Activated CD8-positive, alpha-beta T cell treated with anti-CD3 and anti-CD28 coated beads, Interleukin-2, amount 10 ng/mL, durations not matched to agents 7 days and 5 days (primary cell): Measurements from ENCODE around the gene ZSCAN12. TPM values are rescaled to one million over a fixed set of nuclear protein-coding genes. Genes with fewer than 3 reads are reported as not detected.
"Not testable (repeated sequence)": the region's sequence is repeated elsewhere in the genome, so short reads cannot be mapped to it uniquely, and the experiment has no call there.

Source experiments
- ATAC-seq: fragments of 150-1000 bp; cut with Tn5 transposase; one replicate; pipeline ENCODE4 v1.10.0; 2021; ENCODE audit warnings: moderate library complexity
- CTCF ChIA-PET: fragments of 350-600 bp; sonication (Branson Sonifier 250); formaldehyde crosslinking; loops from one replicate; lab custom pipeline; 2021; ENCODE audit warnings: antibody characterized with exemption; lab: Charles Lee
- POLR2A ChIA-PET: fragments of 350-600 bp; sonication (Branson Sonifier 250); formaldehyde crosslinking; loops from one replicate; lab custom pipeline; 2021; ENCODE audit warnings: antibody characterized with exemption; lab: Charles Lee
- DNase-seq: peaks from one replicate; pipeline ENCODE4 v3.0.0-alpha.2; 2020
- H3K27ac Mint-ChIP-seq: one replicate; pipeline ENCODE4 v1.8.0; 2021; ENCODE audit warnings: mild to moderate bottlenecking, mixed read lengths
- H3K27me3 Mint-ChIP-seq: one replicate; pipeline ENCODE4 v1.8.0; 2021; ENCODE audit warnings: low read depth, mixed read lengths
- H3K36me3 Mint-ChIP-seq: one replicate; pipeline ENCODE4 v1.8.0; 2021; ENCODE audit warnings: low read depth, mixed read lengths
- H3K4me1 Mint-ChIP-seq: one replicate; pipeline ENCODE4 v1.8.0; 2021; ENCODE audit warnings: low read depth, mixed read lengths
- H3K4me3 Mint-ChIP-seq: one replicate; pipeline ENCODE4 v1.8.0; 2021; ENCODE audit warnings: mild to moderate bottlenecking, mixed read lengths
- H3K9me3 Mint-ChIP-seq: one replicate; pipeline ENCODE4 v1.8.0; 2022; ENCODE audit warnings: mixed read lengths; ENCODE audit not compliant: insufficient read depth
- total RNA-seq, 2 experiments: library from RNA; stranded (reverse); gene quantifications; one replicate each; pipeline ENCODE4 v1.2.3, GENCODE V29; 2021

Gene ZSCAN12
- total RNA-seq, 2 experiments from 2014 or later = 10.8 to 11.4 TPM

- Mint-ChIP-seq H3K4me3 (peak overlapping the region; percentile 19), H3K27ac (peak overlapping the region; percentile 86), H3K36me3 (peaks cover 27% of the 10 kb centered on the region), H3K9me3 (peaks cover 10% of the 10 kb centered on the region), H3K4me1 (peaks cover 54% of the 10 kb centered on the region), H3K27me3 (peaks cover 11% of the 10 kb centered on the region)
- ChIA-PET CTCF (interaction anchor here (0.7 to 1.6 kb wide), 8 partner anchors 10 to 117 kb away, joined by 3 to 4 read pairs (median 3); partner anchors contain the start of genes ZSCAN12 and ZSCAN23), POLR2A (interaction anchor here (0.6 to 1.2 kb wide), 4 partner anchors 17 to 289 kb away, joined by 3 to 7 read pairs (median 4); partner anchors contain the start of gene ZSCAN23)
- ATAC-seq = peak; percentile 76
- peak; percentile 43 for DNase-seq
Observed at GRCh38 chr6:28425944-28426541, 26.5 kb upstream of the ZSCAN12 start.

DNA sequence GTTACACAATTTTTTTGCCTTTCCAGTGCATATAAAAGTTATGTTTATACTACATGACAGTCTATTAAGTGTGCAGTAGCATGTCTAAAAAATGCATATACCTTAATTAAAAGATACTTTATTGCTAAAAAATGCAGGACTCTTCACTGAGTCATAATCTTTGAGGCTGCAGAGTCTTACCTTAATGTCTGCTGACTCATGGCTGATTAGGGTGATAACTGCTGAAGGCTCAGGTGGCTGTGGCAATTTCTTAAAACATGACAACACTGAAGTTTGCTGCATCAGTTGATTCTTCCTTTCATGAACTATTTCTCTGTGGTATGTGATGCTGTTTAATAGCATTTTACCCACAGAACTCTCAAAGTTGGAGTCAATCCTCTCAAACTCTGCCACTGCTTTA is 24.6 kb upstream of the ZSCAN12 start:
- Mint-ChIP-seq H3K4me1 (peaks cover 54% of the 10 kb centered on the region), H3K36me3 (peaks cover 26% of the 10 kb centered on the region), H3K27ac (no peak overlapping the region), H3K27me3 (peaks cover 18% of the 10 kb centered on the region), H3K4me3 (no peak overlapping the region), H3K9me3 (peaks cover 10% of the 10 kb centered on the region)
- no peak for ATAC-seq
- ChIA-PET POLR2A (no interaction called here), CTCF (no interaction called here)
- no peak for DNase-seq

GRCh38 chr6:28423546-28423945 is 24.0 kb upstream of the ZSCAN12 start:
- peaks cover 10% of the 10 kb centered on the region for H3K9me3 Mint-ChIP-seq
- ChIA-PET POLR2A (no interaction called here), CTCF (no interaction called here)
- H3K4me3 Mint-ChIP-seq = no peak overlapping the region
- H3K27me3 Mint-ChIP-seq = peaks cover 18% of the 10 kb centered on the region
- DNase-seq (no peak), ATAC-seq (no peak)
- H3K36me3 Mint-ChIP-seq = peaks cover 26% of the 10 kb centered on the region
- H3K4me1 Mint-ChIP-seq = peaks cover 48% of the 10 kb centered on the region
- no peak overlapping the region for H3K27ac Mint-ChIP-seq

DNA sequence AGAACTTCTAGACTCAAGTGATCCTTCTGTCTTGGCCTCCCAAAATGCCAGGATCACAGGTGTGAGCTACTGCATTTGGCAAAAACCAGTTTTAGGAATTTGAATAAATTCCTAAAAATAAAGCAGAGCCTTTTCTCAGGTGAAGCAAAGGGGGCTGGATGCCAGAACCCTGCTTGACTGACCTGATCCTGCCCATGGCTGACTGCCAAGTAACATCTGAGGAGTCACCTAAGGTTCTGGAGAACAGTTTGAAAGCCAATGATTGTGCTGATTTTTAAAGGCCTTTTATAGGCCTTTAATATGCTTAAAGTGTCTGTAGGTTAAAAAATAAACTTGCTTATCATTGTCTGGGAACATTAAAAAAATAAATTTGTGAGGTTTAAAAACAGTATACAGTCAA is 14.1 kb upstream of the ZSCAN12 start:
- Mint-ChIP-seq H3K4me1 (peaks cover 7% of the 10 kb centered on the region), H3K27me3 (peaks cover 14% of the 10 kb centered on the region), H3K9me3 (peaks cover 11% of the 10 kb centered on the region), H3K4me3 (no peak overlapping the region), H3K27ac (no peak overlapping the region), H3K36me3 (peaks cover 11% of the 10 kb centered on the region)
- DNase-seq (no peak), ATAC-seq (no peak)
- POLR2A ChIA-PET = no interaction called here
- CTCF ChIA-PET = interaction anchor here (1.3 kb wide), 1 partner anchor 51 kb away, joined by 4 read pairs; no protein-coding TSS in a partner anchor

DNA sequence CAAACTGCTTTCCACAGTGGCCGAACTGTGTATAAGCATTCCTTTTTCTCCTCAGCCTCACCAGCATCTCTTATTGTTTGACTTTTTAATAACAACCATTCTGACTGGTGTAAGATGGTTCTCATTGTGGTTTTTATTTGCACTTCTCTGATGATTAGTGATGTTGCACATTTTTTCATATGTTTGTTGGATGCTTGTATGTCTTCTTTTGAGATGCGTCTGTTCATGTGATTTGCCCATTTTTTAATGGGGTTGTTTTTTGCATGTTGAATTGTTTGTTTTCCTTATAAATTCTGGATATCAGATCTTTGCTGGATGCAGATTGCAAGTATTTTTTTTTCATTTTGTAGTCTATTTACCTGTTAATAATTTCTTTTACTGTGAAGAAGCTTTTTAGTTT is 11.2 kb upstream of the ZSCAN12 start:
- Mint-ChIP-seq H3K27ac (no peak overlapping the region), H3K27me3 (peaks cover 14% of the 10 kb centered on the region), H3K36me3 (peaks cover 13% of the 10 kb centered on the region), H3K4me1 (peaks cover 36% of the 10 kb centered on the region), H3K4me3 (no peak overlapping the region), H3K9me3 (peaks cover 11% of the 10 kb centered on the region)
- DNase-seq = no peak
- no peak for ATAC-seq
- ChIA-PET CTCF (interaction anchor here (0.9 kb wide), 1 partner anchor 15 kb away, joined by 3 read pairs; no protein-coding TSS in a partner anchor), POLR2A (no interaction called here)

DNA sequence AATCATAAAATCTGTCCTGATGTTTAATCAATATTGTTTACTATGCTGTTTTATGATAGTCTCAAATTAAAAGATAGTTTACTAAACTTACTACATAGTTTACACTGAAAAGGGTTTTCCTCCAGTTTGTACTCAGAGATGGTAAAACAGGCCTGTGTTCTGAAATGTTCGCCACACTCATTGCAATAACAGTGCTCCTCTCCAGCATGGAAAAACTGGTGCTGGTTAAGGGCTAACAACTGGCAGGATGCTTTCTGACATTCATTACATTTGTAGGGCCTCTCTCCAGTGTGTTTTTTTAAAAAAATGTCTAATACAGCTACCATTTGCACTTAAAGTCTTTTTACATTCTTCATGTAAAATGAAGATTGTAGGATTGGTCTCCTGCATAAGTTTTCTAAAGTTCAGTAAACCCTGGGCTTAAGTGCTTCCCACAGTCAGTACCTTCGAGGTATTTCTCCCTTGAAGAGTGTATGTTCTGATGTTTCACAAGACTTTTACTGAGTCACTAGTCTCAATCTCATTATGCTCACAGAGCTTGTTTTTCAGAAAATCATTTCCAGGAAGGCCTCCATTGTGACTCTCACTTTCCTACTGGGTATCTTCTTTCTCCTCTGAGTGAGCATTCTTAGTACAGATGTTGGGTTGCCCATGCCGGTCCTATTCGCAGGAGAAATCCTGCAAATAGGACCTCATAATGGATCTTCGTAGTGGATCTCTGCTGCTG is 8.7 kb upstream of the ZSCAN12 start:
- no peak for DNase-seq
- Mint-ChIP-seq H3K9me3 (peaks cover 11% of the 10 kb centered on the region), H3K27ac (peak overlapping the region; percentile 65), H3K4me1 (peaks cover 41% of the 10 kb centered on the region), H3K36me3 (peaks cover 18% of the 10 kb centered on the region), H3K27me3 (peaks cover 14% of the 10 kb centered on the region), H3K4me3 (no peak overlapping the region)
- ChIA-PET CTCF (interaction anchor here (1.2 to 1.6 kb wide), 2 partner anchors 26 to 35 kb away, joined by 3 to 5 read pairs; partner anchors contain the start of gene ZSCAN23), POLR2A (interaction anchor here (1.4 kb wide), 1 partner anchor 35 kb away, joined by 3 read pairs; the partner anchor contains the start of gene ZSCAN23)
- peak; percentile 67 for ATAC-seq

DNA sequence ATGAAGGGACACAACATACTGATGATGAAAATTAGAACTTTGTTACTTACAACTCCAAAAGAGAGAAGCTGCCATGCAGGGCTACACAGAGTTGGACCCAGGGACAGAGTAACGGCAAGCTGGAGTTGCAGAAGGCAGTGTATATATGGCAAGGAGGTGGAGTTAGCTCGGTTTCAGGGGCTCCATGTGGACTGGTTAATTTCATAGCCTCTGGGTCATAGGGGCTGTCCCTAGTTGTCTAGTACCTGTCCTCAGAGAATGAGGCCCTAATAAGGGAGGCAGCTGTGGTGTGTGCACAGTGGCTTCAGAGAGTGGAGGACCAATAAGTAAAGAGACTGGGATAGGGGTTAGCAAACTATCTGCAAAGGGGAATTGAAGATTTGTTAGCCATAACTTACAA is 7.9 kb upstream of the ZSCAN12 start:
- no peak overlapping the region for H3K27ac Mint-ChIP-seq
- ATAC-seq = no peak
- no peak for DNase-seq
- H3K4me1 Mint-ChIP-seq = peaks cover 49% of the 10 kb centered on the region
- H3K9me3 Mint-ChIP-seq = peaks cover 11% of the 10 kb centered on the region
- ChIA-PET POLR2A (interaction anchor here (1.4 kb wide), 1 partner anchor 36 kb away, joined by 3 read pairs; the partner anchor contains the start of gene ZSCAN23), CTCF (interaction anchor here (1.2 to 1.6 kb wide), 2 partner anchors 27 to 35 kb away, joined by 3 to 5 read pairs; partner anchors contain the start of gene ZSCAN23)
- peaks cover 18% of the 10 kb centered on the region for H3K36me3 Mint-ChIP-seq
- H3K4me3 Mint-ChIP-seq = no peak overlapping the region
- peaks cover 16% of the 10 kb centered on the region for H3K27me3 Mint-ChIP-seq

DNA sequence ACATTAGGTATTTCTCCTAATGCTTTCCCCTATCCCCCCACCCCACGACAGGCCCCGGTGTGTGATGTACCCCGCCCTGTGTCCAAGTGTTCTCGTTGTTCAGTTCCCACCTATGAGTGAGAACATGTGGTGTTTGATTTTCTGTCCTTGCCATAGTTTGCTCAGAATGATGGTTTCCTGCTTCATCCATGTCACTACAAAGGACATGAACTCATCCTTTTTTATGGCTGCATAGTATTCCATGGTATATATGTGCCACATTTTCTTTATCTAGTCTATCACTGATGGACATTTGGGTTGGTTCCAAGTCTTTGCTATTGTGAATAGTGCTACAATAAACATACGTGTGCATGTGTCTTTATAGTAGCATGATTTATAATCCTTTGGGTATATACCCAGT is 4.4 kb upstream of the ZSCAN12 start:
- peaks cover 65% of the 10 kb centered on the region for H3K4me1 Mint-ChIP-seq
- H3K27ac Mint-ChIP-seq, POLR2A ChIA-PET, CTCF ChIA-PET, DNase-seq, ATAC-seq, H3K27me3 Mint-ChIP-seq, H3K9me3 Mint-ChIP-seq, H3K4me3 Mint-ChIP-seq: not testable (repeated sequence)
- H3K36me3 Mint-ChIP-seq = peaks cover 13% of the 10 kb centered on the region

- POLR2A ChIA-PET = interaction anchor here (1.1 kb wide), 1 partner anchor 53 kb away, joined by 3 read pairs; the partner anchor contains the start of gene ZKSCAN3
- CTCF ChIA-PET = interaction anchor here (0.5 to 1.6 kb wide), 7 partner anchors 23 to 503 kb away, joined by 3 to 4 read pairs (median 4); partner anchors contain the start of gene ZSCAN26
- H3K36me3 Mint-ChIP-seq = peaks cover 22% of the 10 kb centered on the region
Observed at GRCh38 chr6:28402197-28402596, 2.6 kb upstream of the ZSCAN12 start.

DNA sequence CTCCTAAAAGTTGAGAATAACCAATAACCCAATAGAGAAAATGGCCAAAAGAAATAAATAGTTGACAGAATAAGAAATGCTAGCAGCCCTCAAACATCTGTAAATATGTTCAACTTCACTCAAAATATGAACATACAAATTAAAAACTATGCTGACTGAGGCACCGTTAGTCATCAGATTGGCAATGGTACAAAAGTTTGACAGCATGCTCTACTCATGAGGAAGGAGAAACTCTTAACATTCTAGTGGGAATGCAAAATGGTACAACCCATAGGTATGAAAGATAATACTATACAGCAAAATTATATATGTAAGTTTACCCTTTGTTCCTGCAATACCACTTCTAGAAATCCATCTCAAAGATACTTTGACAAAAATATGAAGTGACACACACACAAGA is 1.6 kb upstream of the ZSCAN12 start:
- Mint-ChIP-seq H3K27me3 (peaks cover 10% of the 10 kb centered on the region), H3K36me3 (peaks cover 33% of the 10 kb centered on the region), H3K4me1 (peaks cover 61% of the 10 kb centered on the region), H3K4me3 (no peak overlapping the region), H3K9me3 (peaks cover 6% of the 10 kb centered on the region), H3K27ac (no peak overlapping the region)
- ChIA-PET POLR2A (no interaction called here), CTCF (interaction anchor here (1.1 kb wide), 1 partner anchor 24 kb away, joined by 3 read pairs; no protein-coding TSS in a partner anchor)
- ATAC-seq = no peak
- no peak for DNase-seq

More at GRCh38 chr6:28402197-28402596, 2.6 kb upstream of the ZSCAN12 start:
- no peak overlapping the region for H3K4me3 Mint-ChIP-seq
- H3K4me1 Mint-ChIP-seq = peaks cover 61% of the 10 kb centered on the region
- ATAC-seq = no peak
- H3K9me3 Mint-ChIP-seq = peaks cover 6% of the 10 kb centered on the region
- DNase-seq = no peak
- H3K27me3 Mint-ChIP-seq = peaks cover 10% of the 10 kb centered on the region
- no peak overlapping the region for H3K27ac Mint-ChIP-seq

DNA sequence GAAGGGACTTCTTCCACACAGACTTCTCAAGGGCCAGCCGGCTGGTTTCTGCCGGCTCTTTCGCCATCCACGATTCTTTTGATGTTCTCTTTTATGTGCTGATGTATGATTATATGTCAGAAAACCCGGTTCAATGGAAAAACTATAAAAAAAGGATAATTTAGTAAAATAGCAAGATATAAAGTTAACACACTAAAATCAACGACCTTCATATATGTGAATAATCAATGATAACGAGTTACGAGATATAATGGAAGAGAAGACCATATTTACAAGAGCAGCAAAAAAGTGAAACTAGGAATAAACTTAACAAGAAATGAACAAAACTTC is 540 bp upstream of the ZSCAN12 start:
- ATAC-seq (no peak), DNase-seq (no peak)
- peaks cover 10% of the 10 kb centered on the region for H3K27me3 Mint-ChIP-seq
- ChIA-PET CTCF (no interaction called here), POLR2A (no interaction called here)
- H3K4me3 Mint-ChIP-seq = peak overlapping the region; percentile 93
- H3K27ac Mint-ChIP-seq = peak overlapping the region; percentile 96
- H3K36me3 Mint-ChIP-seq = peaks cover 43% of the 10 kb centered on the region
- peaks cover 65% of the 10 kb centered on the region for H3K4me1 Mint-ChIP-seq
- H3K9me3 Mint-ChIP-seq = peaks cover 6% of the 10 kb centered on the region
